ENCODE data around the gene CEP164. TPM values are rescaled to one million over a fixed set of nuclear protein-coding genes. Genes with fewer than 3 reads are reported as not detected.

The CEP164 gene
- total RNA-seq, 1 experiment from 2014 or later, result 22.2 TPM

GRCh38 chr11:117292616-117293015, 35.0 kb upstream of the CEP164 start:
- Histone ChIP-seq H3K4me3 (replicated peaks in 1 of 2; ENCODE audit: low read depth in 1 of 2, low read length in 2 of 2) (no peak overlapping the region), H3K27me3 (ENCODE audit: insufficient read depth, low read length) (no peaks in the 10 kb centered on the region), H3K9me3 (ENCODE audit: control insufficient read depth in 1 of 2, insufficient read depth in 1 of 2, low read depth in 1 of 2, low read length in 2 of 2) (no peaks in the 10 kb centered on the region), H3K36me3 (ENCODE audit: control insufficient read depth in 1 of 2, insufficient read depth in 2 of 2, low read length in 2 of 2) (peaks cover 3 to 4% of the 10 kb centered on the region in 2 experiments; a peak in 1 of 4 replicates), H3K9ac (ENCODE audit: low read length) (no peak overlapping the region), H3K79me2 (ENCODE audit: insufficient read depth, low read length) (no peaks in the 10 kb centered on the region), H2AFZ (ENCODE audit: low read depth, low read length, poor library complexity, severe bottlenecking) (no peak overlapping the region), H3K9me2 (ENCODE audit: insufficient read depth) (no peaks in the 10 kb centered on the region), H3K4me2 (ENCODE audit: low read length) (no peak overlapping the region), H4K20me1 (ENCODE audit: insufficient read depth) (no peaks in the 10 kb centered on the region), H3K4me1 (ENCODE audit: control insufficient read depth in 1 of 2, insufficient read depth in 2 of 2, low read length in 2 of 2) (peaks cover 2 to 15% of the 10 kb centered on the region in 2 experiments; a peak in 3 of 4 replicates), H3K27ac (ENCODE audit: low read depth, low read length) (no peak overlapping the region)
- no TSS peak for BruUV-seq (replicated peaks)
- TF ChIP-seq POLR2A (IDR thresholded peaks at IDR 0.05; ENCODE audit: borderline replicate concordance, extremely low read depth, insufficient read depth, insufficient read length) (no peak), POLR2AphosphoS5 (IDR thresholded peaks at IDR 0.05; ENCODE audit: low read depth, low read length) (no peak), ZFX (IDR thresholded peaks at IDR 0.05) (no peak), RAD21 (IDR thresholded peaks at IDR 0.05; ENCODE audit: low read depth) (no peak), EZH2phosphoT487 (IDR thresholded peaks at IDR 0.05; ENCODE audit: borderline replicate concordance) (no peak), JUND (IDR thresholded peaks at IDR 0.05) (no peak), ATF3 (IDR thresholded peaks at IDR 0.05) (no peak), ELF1 (IDR thresholded peaks at IDR 0.05; ENCODE audit: borderline replicate concordance, low read depth) (no peak), SP1 (IDR thresholded peaks at IDR 0.05; ENCODE audit: low read depth) (no peak), FOSL1 (IDR thresholded peaks at IDR 0.05; ENCODE audit: low read depth) (no peak), SIN3A (IDR thresholded peaks at IDR 0.05; ENCODE audit: low read depth) (no peak), MAX (IDR thresholded peaks at IDR 0.05) (no peak), ZNF274 (IDR thresholded peaks at IDR 0.05; ENCODE audit: low read depth, low read length) (no peak), SRF (IDR thresholded peaks at IDR 0.05; ENCODE audit: low read depth) (no peak)
- ChIA-PET RAD21 (ENCODE audit: low non-redundant PET in 1 of 2, low total read pairs in 2 of 2, uncharacterized antibody in 2 of 2, unreplicated experiment in 2 of 2) (no interaction called here), CTCF (no interaction called here), POLR2A (no interaction called here)
- no peak for DNase-seq (ENCODE audit: low read depth, low spot score)
- no peak for ATAC-seq
- intact Hi-C loops (cut with micrococcal nuclease), result no loop called here
